Uterus (tissue), 2 donors: ENCODE data around the gene TP53BP1.

Source experiments
- CTCF ChIP-seq, 4 experiments: fragments of 200-600 bp in 2 of 4; fragments of 450-650 bp in 2 of 4; sonication (generic) in 2 of 4; IDR thresholded peaks; one replicate each; pipeline ENCODE4 v1.5.1; 2016 to 2019; ENCODE audit warnings: antibody characterized with exemption in 4 of 4, mild to moderate bottlenecking in 2 of 4, moderate library complexity in 1 of 4
- POLR2A ChIP-seq, 2 donors: fragments of 450-650 bp; IDR thresholded peaks; one replicate each; pipeline ENCODE4 v1.6.1; 2016; ENCODE audit warnings: antibody characterized with exemption in 2 of 2, mild to moderate bottlenecking in 1 of 2, moderate library complexity in 1 of 2

DNA sequence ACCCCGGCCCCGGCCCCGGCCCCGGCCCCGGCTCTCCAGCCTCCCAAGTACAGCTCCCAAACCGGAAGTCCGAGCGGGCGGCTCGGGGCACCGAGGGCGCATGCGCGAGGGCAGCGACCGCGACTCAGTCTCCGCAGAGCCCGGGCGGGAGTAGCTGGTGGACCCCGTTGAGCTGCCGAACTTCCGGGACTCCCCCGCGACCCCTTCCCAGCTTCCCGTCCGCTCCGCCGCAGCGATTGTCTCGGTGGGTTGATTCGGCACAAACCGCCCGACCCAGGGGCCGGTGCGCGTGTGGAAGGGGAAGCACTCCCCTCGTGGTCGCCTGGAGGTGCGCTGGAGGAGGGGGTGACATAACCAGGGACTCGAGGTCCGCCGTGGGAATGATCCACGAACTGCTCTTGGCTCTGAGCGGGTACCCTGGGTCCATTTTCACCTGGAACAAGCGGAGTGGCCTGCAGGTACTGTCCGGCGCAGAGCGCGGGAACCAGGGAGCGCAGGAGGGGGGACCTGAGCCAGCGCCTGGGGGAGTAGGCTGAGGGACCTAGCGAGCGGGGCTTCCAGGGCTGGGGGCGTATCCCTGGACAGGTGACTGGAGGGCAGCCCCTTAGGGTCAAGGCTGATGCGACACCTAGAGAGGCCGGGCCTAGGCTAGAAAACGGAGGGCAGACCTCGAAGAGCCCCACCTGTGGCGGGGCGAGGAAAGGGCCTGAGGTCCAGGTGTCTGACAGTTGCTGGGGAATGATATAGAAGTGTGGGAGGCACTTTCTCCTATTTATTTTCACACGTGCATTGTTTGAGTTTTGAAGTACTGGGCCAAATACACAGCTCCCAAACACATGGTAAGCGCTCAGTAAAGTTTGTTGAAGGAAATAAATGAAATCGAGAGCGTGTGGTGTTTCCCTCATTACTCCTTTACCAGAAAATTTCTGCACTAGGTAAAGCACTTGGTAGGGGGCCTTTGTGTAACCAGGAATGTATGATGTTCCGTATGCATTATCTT lies 121.7 kb downstream of the TP53BP1 start, which contains the start of the genes TUBGCP4 and ZSCAN29:
- peak in 1 of 4 experiments; percentile 41 for TF ChIP-seq CTCF (IDR thresholded peaks at IDR 0.05)
- peak in 1 of 2 donors; percentile 19 for TF ChIP-seq POLR2A (IDR thresholded peaks at IDR 0.05)
